Osteoblast (primary cell): Measurements from ENCODE around the gene CNGA3. TPM values are rescaled to one million over a fixed set of nuclear protein-coding genes. Genes with fewer than 3 reads are reported as not detected.

Experiments used
- DNase-seq: peaks from one replicate; pipeline ENCODE4 v3.0.0; 2011; ENCODE audit warnings: low spot score, mixed read lengths; ENCODE audit not compliant: insufficient read length; ENCODE audit errors: missing footprints
- H2AFZ ChIP-seq: 2 replicates; pipeline ENCODE4 v1.6.0; 2011; ENCODE audit warnings: mild to moderate bottlenecking, low read length
- H3K27ac ChIP-seq: 2 replicates; pipeline ENCODE4 v1.5.1; 2011; ENCODE audit warnings: mild to moderate bottlenecking, low read depth, low read length, moderate library complexity
- H3K27me3 ChIP-seq: 2 replicates; pipeline ENCODE4 v1.6.0; 2012; ENCODE audit warnings: mild to moderate bottlenecking, control low read depth, inconsistent platforms, low read length, moderate library complexity; ENCODE audit not compliant: insufficient read depth
- H3K36me3 ChIP-seq: 2 replicates; pipeline ENCODE4 v1.5.1; 2011; ENCODE audit warnings: mild to moderate bottlenecking, low read length, control low read depth, moderate library complexity; ENCODE audit not compliant: insufficient read depth
- H3K4me1 ChIP-seq: 2 replicates; pipeline ENCODE4 v1.5.1; 2011; ENCODE audit warnings: mild to moderate bottlenecking, low read length, control low read depth, moderate library complexity; ENCODE audit not compliant: insufficient read depth
- H3K4me2 ChIP-seq: 2 replicates; pipeline ENCODE4 v1.6.0; 2011; ENCODE audit warnings: mild to moderate bottlenecking, low read length; ENCODE audit not compliant: insufficient read depth
- H3K4me3 ChIP-seq: fragments of 200-600 bp; sonication (generic); 3 replicates; pipeline ENCODE4 v1.5.1; 2012; ENCODE audit warnings: mild to moderate bottlenecking, low read length, inconsistent platforms; ENCODE audit not compliant: insufficient read depth
- H3K79me2 ChIP-seq: 2 replicates; pipeline ENCODE4 v1.6.0; 2012; ENCODE audit warnings: mild to moderate bottlenecking, low read length, control low read depth, inconsistent platforms; ENCODE audit not compliant: insufficient read depth
- H3K9me3 ChIP-seq: 2 replicates; pipeline ENCODE4 v1.5.1; 2011; ENCODE audit warnings: low read depth, low read length, control low read depth
- H4K20me1 ChIP-seq: 2 replicates; pipeline ENCODE4 v1.6.0; 2012; ENCODE audit warnings: mild to moderate bottlenecking, low read length, control low read depth; ENCODE audit not compliant: insufficient read depth
- CTCF ChIP-seq: IDR thresholded peaks from 2 replicates; pipeline ENCODE4 v1.5.1; 2011; ENCODE audit warnings: mild to moderate bottlenecking, low read depth, low read length, moderate library complexity; ENCODE audit errors: extremely low read depth
- total RNA-seq: library from RNA; depleted of rRNA; stranded (reverse); fragments of >200 nt; gene quantifications from 2 replicates; pipeline ENCODE4 v1.2.3, GENCODE V29; 2012

CNGA3 gene
- total RNA-seq, 1 donor: 0.36 TPM

GRCh38 chr2:98369710-98370239 is 23.5 kb downstream of the CNGA3 start:
- H3K27ac ChIP-seq: no peak overlapping the region
- DNase-seq: no peak
- no peaks in the 10 kb centered on the region for H3K36me3 ChIP-seq
- no peaks in the 10 kb centered on the region for H4K20me1 ChIP-seq
- peaks cover 3% of the 10 kb centered on the region for H3K9me3 ChIP-seq
- TF ChIP-seq CTCF: no peak
- H2AFZ ChIP-seq: no peak overlapping the region
- H3K4me3 ChIP-seq: no peak overlapping the region
- H3K79me2 ChIP-seq: no peaks in the 10 kb centered on the region
- H3K4me2 ChIP-seq: no peak overlapping the region
- H3K4me1 ChIP-seq: no peaks in the 10 kb centered on the region
- peaks cover 8% of the 10 kb centered on the region for H3K27me3 ChIP-seq

GRCh38 chr2:98372121-98372520 is 25.9 kb downstream of the CNGA3 start:
- no peak for TF ChIP-seq CTCF
- no peak for DNase-seq
- Histone ChIP-seq H3K4me1 (no peaks in the 10 kb centered on the region), H3K27me3 (peaks cover 20% of the 10 kb centered on the region), H3K36me3 (no peaks in the 10 kb centered on the region), H3K27ac (no peak overlapping the region), H3K9me3 (peaks cover 3% of the 10 kb centered on the region), H2AFZ (no peak overlapping the region), H3K4me2 (no peak overlapping the region), H3K79me2 (no peaks in the 10 kb centered on the region), H3K4me3 (no peak overlapping the region), H4K20me1 (no peaks in the 10 kb centered on the region)

- no peaks in the 10 kb centered on the region for H4K20me1 ChIP-seq
- no peaks in the 10 kb centered on the region for H3K4me1 ChIP-seq
- H3K4me3 ChIP-seq: no peak overlapping the region
- no peak for TF ChIP-seq CTCF
- no peaks in the 10 kb centered on the region for H3K79me2 ChIP-seq
- no peak overlapping the region for H2AFZ ChIP-seq
- DNase-seq: peak; percentile 58
- H3K9me3 ChIP-seq: peaks cover 3% of the 10 kb centered on the region
- H3K27ac ChIP-seq: no peak overlapping the region
- no peak overlapping the region for H3K4me2 ChIP-seq
- H3K27me3 ChIP-seq: peaks cover 23% of the 10 kb centered on the region
- no peaks in the 10 kb centered on the region for H3K36me3 ChIP-seq
Measured at GRCh38 chr2:98372579-98372978, 26.3 kb downstream of the CNGA3 start.

GRCh38 chr2:98374286-98374685 is 28.0 kb downstream of the CNGA3 start:
- Histone ChIP-seq H3K9me3 (no peaks in the 10 kb centered on the region), H3K79me2 (no peaks in the 10 kb centered on the region), H4K20me1 (no peaks in the 10 kb centered on the region), H3K4me2 (no peak overlapping the region), H3K4me1 (peaks cover 7% of the 10 kb centered on the region), H2AFZ (no peak overlapping the region), H3K27ac (no peak overlapping the region), H3K27me3 (peaks cover 29% of the 10 kb centered on the region), H3K36me3 (no peaks in the 10 kb centered on the region), H3K4me3 (no peak overlapping the region)
- DNase-seq: no peak
- no peak for TF ChIP-seq CTCF
